ENCODE results near the gene AVPR2.

The AVPR2 gene

GRCh38 chrX:153871946-153872878 is 32.3 kb upstream of the AVPR2 start:
- no peak for DNase-seq

- peak in 2 of 3 experiments; percentile 29 to 48 for DNase-seq
Observed at GRCh38 chrX:153873282-153874084, 31.0 kb upstream of the AVPR2 start.

GRCh38 chrX:153874085-153874365 is 30.4 kb upstream of the AVPR2 start:
- no peak for DNase-seq

GRCh38 chrX:153874366-153875125 is 29.9 kb upstream of the AVPR2 start:
- no peak for DNase-seq

- DNase-seq, result peak; percentile 43 to 59 (median 46)
Observed at GRCh38 chrX:153875391-153876111, 28.9 kb upstream of the AVPR2 start.

- DNase-seq, result no peak
Observed at GRCh38 chrX:153876112-153876491, 28.4 kb upstream of the AVPR2 start.

- peak in 1 of 3 experiments; percentile 21 for DNase-seq
Observed at GRCh38 chrX:153877571-153878261, 26.8 kb upstream of the AVPR2 start.

- DNase-seq, result peak in 1 of 3 experiments; percentile 53
Observed at GRCh38 chrX:153878345-153878744, 26.1 kb upstream of the AVPR2 start.

GRCh38 chrX:153878969-153879653 is 25.4 kb upstream of the AVPR2 start:
- DNase-seq, result peak; percentile 78 to 92 (median 82)

GRCh38 chrX:153879741-153880439 is 24.6 kb upstream of the AVPR2 start:
- peak in 2 of 3 experiments; percentile 42 to 59 for DNase-seq

GRCh38 chrX:153880440-153880815 is 24.0 kb upstream of the AVPR2 start:
- peak; percentile 33 to 63 (median 34) for DNase-seq

GRCh38 chrX:153881281-153881680 is 23.2 kb upstream of the AVPR2 start:
- no peak for DNase-seq

GRCh38 chrX:153882086-153882498 is 22.4 kb upstream of the AVPR2 start:
- DNase-seq, result no peak

GRCh38 chrX:153882557-153882956 is 21.9 kb upstream of the AVPR2 start:
- no peak for DNase-seq

- no peak for DNase-seq
Observed at GRCh38 chrX:153883163-153883843, 21.2 kb upstream of the AVPR2 start.

GRCh38 chrX:153884136-153884535 is 20.3 kb upstream of the AVPR2 start:
- peak; percentile 24 to 72 (median 35) for DNase-seq

GRCh38 chrX:153884590-153884989 is 19.9 kb upstream of the AVPR2 start:
- DNase-seq, result peak; percentile 24 to 72 (median 35)

GRCh38 chrX:153885208-153885787 is 19.2 kb upstream of the AVPR2 start:
- DNase-seq, result peak in 1 of 3 experiments; percentile 21

Measured in NCI-H1417 (cell line).